ENCODE measurements around the gene CD36.
"Not testable (repeated sequence)": the region's sequence is repeated elsewhere in the genome, so short reads cannot be mapped to it uniquely, and the experiment has no call there.

Gene CD36

DNA sequence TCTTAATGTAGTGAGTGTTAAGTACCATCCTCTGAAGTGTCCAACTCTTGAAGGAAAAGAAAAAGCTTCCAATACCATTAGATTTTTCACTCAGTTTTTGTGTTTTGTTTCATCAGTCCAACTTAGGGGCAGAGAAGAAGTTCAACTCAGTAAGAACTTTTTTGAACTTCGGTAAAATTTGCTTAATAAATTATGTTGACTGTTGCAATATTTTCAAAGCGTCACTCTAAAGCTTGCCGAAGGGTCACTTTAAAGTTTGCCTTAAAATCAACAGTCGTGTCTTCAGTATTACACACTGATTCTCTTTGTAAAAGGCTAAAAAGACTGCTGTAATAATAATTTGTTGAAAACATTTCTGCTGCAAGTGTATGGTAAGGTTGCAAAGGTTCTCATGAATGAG lies 17.6 kb downstream of the CD36 start:
- DNase-seq, result no peak

GRCh38 chr7:80659120-80660055 lies 20.9 kb downstream of the CD36 start:
- DNase-seq, result no peak

DNA sequence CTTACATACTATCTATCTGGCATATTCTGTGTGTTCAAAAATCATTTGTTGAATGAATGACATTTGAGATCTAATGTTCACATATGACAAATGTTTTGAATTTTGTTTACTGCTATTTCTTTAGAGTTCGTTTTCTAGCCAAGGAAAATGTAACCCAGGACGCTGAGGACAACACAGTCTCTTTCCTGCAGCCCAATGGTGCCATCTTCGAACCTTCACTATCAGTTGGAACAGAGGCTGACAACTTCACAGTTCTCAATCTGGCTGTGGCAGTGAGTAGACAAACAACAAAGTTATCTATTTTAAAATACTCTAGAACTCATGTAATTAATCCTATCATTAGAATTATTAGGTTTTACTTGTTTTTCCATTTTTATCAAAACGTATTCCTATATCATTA lies 22.5 kb downstream of the CD36 start:
- no peak for DNase-seq

GRCh38 chr7:80661729-80662128 lies 23.3 kb downstream of the CD36 start:
- DNase-seq, result no peak

GRCh38 chr7:80662252-80662651 lies 23.8 kb downstream of the CD36 start:
- DNase-seq, result no peak

DNA sequence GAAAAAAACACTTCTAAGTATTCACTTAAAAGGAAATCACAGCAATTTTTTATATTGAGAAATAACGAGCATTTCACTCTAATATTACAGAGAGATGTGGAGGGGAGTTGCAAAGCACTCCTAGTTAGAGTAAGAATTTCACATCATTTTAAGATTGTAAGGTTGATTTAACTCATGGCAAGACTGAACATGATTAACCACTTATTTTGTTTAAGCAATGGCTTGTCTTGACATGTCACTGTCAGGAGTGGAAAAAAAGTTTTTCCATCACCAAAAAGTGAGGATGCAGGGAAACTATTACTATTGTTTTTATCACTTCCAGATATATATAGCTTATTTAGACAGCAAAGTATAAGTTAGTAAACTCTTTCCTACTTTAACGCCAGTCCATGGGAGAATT lies 27.1 kb downstream of the CD36 start:
- DNase-seq, result no peak

GRCh38 chr7:80666376-80666775 lies 27.9 kb downstream of the CD36 start:
- no peak for DNase-seq

GRCh38 chr7:80669367-80669766 lies 30.9 kb downstream of the CD36 start:
- DNase-seq, result not testable (repeated sequence)

GRCh38 chr7:80671744-80672143 lies 33.3 kb downstream of the CD36 start:
- no peak for DNase-seq

GRCh38 chr7:80675090-80675489 lies 36.6 kb downstream of the CD36 start:
- DNase-seq, result no peak

- no peak for DNase-seq
Observed at GRCh38 chr7:80676404-80676803, 38.0 kb downstream of the CD36 start.

DNA sequence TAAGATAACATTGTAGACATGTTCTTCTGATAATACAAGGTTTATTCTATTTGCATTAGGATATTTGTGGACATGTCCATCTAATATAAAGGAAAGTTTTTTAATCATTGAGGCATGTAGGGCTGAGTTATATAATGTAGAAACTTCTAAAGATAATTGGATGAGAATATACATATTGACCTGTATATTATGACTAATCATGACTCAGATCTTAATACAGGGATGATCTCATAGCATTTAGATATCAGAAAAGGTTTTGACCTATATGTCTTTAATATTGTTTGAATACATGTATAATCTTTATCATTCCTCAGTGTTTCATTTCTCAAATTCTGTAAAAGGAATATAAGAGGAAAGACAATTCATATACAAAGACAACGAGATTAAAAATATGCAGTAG lies 39.2 kb downstream of the CD36 start:
- no peak for DNase-seq

- DNase-seq, result no peak
Observed at GRCh38 chr7:80678707-80679106, 40.3 kb downstream of the CD36 start.

DNA sequence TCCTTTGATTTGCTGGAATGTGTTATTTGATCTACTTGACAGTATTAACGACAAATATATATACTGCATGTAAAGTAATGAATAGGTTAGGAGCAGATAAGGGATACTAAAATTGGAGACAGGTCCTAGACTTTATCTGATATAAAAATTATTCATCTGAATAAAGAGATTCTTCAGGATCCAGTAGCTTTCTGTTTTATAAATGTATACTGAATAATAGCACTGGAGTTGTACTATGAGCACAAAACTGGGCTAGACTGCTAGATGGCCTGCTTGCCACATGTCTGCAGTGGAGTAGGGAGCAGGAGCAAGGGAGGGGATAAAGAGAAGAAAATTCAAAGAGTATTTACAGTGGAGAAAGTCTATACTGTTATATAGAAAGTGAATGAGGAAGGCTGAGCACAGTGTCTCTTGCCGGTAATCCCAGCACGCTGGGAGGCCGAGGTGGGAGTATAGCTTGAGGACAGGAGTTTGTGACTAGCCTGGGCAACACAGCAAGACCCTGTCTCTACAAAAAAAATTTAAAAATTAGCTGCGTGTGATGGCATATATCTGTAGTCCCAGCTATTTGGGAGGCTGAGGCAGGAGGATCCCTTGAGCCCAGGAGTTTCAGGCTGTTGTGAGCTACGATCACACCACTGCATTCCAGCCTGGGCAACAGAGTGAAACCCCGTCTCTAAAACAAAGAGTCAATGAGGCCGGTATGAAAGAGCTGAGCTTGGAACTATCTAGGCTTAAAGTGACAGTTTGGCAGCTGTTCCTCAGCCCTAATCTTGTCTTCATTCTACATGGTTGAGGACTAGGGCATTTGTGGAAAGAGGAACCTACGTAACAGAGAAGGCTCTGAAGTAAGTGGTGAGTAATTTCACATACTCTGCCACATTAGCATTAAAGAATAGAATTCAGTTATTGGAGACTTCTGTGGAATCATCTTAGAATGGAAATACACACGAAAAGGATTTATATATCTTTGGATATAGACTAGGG lies 41.8 kb downstream of the CD36 start:
- DNase-seq, result no peak

- DNase-seq, result no peak
Observed at GRCh38 chr7:80681272-80681885, 42.9 kb downstream of the CD36 start.

DNA sequence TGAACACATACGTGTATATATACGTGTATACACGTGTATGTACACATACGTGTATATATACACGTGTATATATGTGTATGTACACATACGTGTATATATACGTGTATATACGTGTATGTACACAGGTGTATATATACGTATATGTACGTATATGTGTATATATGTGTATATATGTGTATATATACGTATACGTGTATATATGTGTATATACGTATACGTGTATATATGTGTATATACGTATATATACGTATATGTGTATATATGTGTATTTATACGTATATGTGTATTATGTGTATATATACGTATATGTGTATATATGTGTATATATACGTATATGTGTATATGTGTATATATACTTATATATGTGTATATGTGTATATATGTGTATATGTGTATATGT lies 44.3 kb downstream of the CD36 start:
- DNase-seq, result no peak

DNA sequence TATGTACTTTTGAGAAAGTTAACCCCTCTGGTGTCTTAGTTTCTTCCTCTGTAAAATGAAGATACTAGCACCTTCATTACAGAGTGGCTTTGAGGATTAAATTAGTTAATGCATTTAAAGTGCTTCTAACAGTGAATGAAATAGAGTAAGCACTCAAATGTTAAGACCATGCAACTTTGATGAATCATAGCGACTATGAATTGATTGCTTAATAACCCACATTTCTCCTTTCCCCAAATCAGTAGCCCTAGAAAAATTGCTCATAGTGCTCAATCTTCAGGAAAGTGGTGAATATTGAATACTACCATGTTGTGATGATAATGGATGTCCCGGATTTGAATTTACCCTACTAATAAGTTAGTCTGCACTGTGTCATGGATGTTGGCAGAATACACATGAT lies 48.1 kb downstream of the CD36 start:
- no peak for DNase-seq

GRCh38 chr7:80699045-80699638 lies 60.7 kb downstream of the CD36 start:
- DNase-seq, result no peak

DNA sequence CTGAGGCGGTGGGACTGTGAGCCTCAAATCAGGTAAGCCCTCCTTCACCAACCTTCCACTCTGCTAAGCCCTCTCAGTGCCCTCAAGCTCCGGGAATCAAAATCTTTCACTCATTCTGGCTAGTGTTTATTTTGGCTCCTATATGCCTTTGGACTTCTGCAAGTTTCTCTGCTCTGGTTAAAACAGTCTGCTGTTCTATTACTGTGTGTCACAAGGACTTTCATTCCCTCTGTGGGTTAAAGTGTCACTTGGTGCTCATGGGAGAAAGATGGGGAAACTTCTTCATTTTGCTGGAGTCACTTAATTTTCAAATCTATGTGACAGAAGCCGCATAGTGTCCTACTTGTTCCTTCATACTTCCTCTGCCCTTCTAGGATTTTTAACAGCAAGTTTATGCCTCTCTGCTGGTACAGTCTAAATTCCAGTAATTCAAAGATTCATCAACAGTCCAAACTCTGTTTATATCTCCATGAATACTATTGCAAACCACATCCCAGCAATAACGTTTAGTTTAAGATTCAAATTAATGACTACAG lies 61.3 kb downstream of the CD36 start:
- DNase-seq, result no peak

GRCh38 chr7:80703272-80703671 lies 64.8 kb downstream of the CD36 start:
- no peak for DNase-seq

- DNase-seq, result no peak
Observed at GRCh38 chr7:80705130-80705781, 66.8 kb downstream of the CD36 start.

DNA sequence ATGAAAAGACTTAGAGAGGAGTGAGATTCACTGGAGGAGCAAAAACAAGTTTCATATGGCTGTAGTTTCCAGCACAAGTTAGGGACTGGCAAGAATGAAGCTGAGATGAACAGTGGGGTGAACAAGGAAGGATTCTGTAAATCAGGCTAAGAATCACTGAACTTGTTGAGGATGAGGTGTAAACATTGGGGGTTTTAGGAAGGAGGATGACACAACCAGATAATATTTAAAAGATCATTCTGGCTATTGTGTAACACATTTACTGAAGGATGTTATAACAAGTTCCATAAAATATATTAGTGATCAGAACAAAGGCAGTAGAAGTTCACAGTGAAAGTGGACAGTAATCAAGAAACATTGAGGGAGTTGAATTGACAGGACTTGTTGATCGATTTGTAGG lies 68.9 kb downstream of the CD36 start:
- no peak for DNase-seq

Measured in NCI-H510A (cell line).